Activated CD4-positive, alpha-beta T cell treated with anti-CD3 and anti-CD28 coated beads, Interleukin-2, amount 10 ng/mL, durations not matched to agents 24 days and 14 days (primary cell): Measurements from ENCODE around the gene ALOX5AP. TPM values are rescaled to one million over a fixed set of nuclear protein-coding genes. Genes with fewer than 3 reads are reported as not detected.

Experiments
- DNase-seq: peaks from one replicate; pipeline ENCODE4 v3.0.0; 2022
- H3K27ac Mint-ChIP-seq: one replicate; pipeline ENCODE4 v1.8.0; 2022; ENCODE audit warnings: mild to moderate bottlenecking, mixed read lengths
- H3K27me3 Mint-ChIP-seq: one replicate; pipeline ENCODE4 v1.8.0; 2022; ENCODE audit warnings: mixed read lengths
- H3K36me3 Mint-ChIP-seq: one replicate; pipeline ENCODE4 v1.8.0; 2022; ENCODE audit warnings: low read depth, mild to moderate bottlenecking, mixed read lengths
- H3K4me1 Mint-ChIP-seq: one replicate; pipeline ENCODE4 v1.8.0; 2021; ENCODE audit warnings: mixed read lengths
- H3K4me3 Mint-ChIP-seq: one replicate; pipeline ENCODE4 v1.8.0; 2022; ENCODE audit warnings: mild to moderate bottlenecking, moderate library complexity, mixed read lengths
- H3K9me3 Mint-ChIP-seq: one replicate; pipeline ENCODE4 v1.8.0; 2021; ENCODE audit warnings: mixed read lengths
- intact Hi-C: fragments of 100-400 bp; cut with micrococcal nuclease; formaldehyde crosslinking; loops from one replicate; pipeline ENCODE4 v1.15.1; 2023
- total RNA-seq: library from RNA; stranded (reverse); gene quantifications from 2 replicates; pipeline ENCODE4 v1.2.3, GENCODE V29; 2022

ALOX5AP gene
- total RNA-seq, 1 donor from 2014 or later, result 33.4 TPM

GRCh38 chr13:30808600-30808999 is 73.3 kb downstream of the ALOX5AP start:
- DNase-seq, result no peak
- Mint-ChIP-seq H3K4me3 (no peak overlapping the region), H3K4me1 (peaks cover 11% of the 10 kb centered on the region), H3K27me3 (no peaks in the 10 kb centered on the region), H3K27ac (no peak overlapping the region), H3K36me3 (no peaks in the 10 kb centered on the region), H3K9me3 (no peaks in the 10 kb centered on the region)
- intact Hi-C loops, result no loop called here

GRCh38 chr13:30809787-30810186 is 74.4 kb downstream of the ALOX5AP start:
- no peak overlapping the region for H3K27ac Mint-ChIP-seq
- H3K36me3 Mint-ChIP-seq, result no peaks in the 10 kb centered on the region
- no peak overlapping the region for H3K4me3 Mint-ChIP-seq
- intact Hi-C loops, result no loop called here
- peaks cover 10% of the 10 kb centered on the region for H3K4me1 Mint-ChIP-seq
- no peak for DNase-seq
- H3K9me3 Mint-ChIP-seq, result no peaks in the 10 kb centered on the region
- peaks cover 2% of the 10 kb centered on the region for H3K27me3 Mint-ChIP-seq

- no peaks in the 10 kb centered on the region for H3K36me3 Mint-ChIP-seq
- H3K9me3 Mint-ChIP-seq, result no peaks in the 10 kb centered on the region
- peaks cover 3% of the 10 kb centered on the region for H3K27me3 Mint-ChIP-seq
- no peak for DNase-seq
- no peak overlapping the region for H3K4me3 Mint-ChIP-seq
- intact Hi-C loops, result no loop called here
- H3K27ac Mint-ChIP-seq, result no peak overlapping the region
- H3K4me1 Mint-ChIP-seq, result peaks cover 10% of the 10 kb centered on the region
Measured at GRCh38 chr13:30810261-30810701, 74.9 kb downstream of the ALOX5AP start.

- no peaks in the 10 kb centered on the region for H3K36me3 Mint-ChIP-seq
- DNase-seq, result no peak
- H3K4me1 Mint-ChIP-seq, result peaks cover 10% of the 10 kb centered on the region
- H3K9me3 Mint-ChIP-seq, result no peaks in the 10 kb centered on the region
- peaks cover 5% of the 10 kb centered on the region for H3K27me3 Mint-ChIP-seq
- no peak overlapping the region for H3K4me3 Mint-ChIP-seq
- intact Hi-C loops, result no loop called here
- H3K27ac Mint-ChIP-seq, result no peak overlapping the region
Measured at GRCh38 chr13:30810801-30811200, 75.5 kb downstream of the ALOX5AP start.

Other genes starting within 250 kb of the ALOX5AP start
- gene USPL1, start 117.6 kb upstream of the ALOX5AP start, total RNA-seq, result 16.2 and 18.7 TPM in 2 replicates
- gene MEDAG, start 170.7 kb downstream of the ALOX5AP start, total RNA-seq, result not detected in 2 replicates
- not detected in 2 replicates for gene TEX26, start 197.1 kb downstream of the ALOX5AP start, total RNA-seq